Right atrium auricular region (tissue), 2 donors: ENCODE measurements around the gene ACE. TPM values are rescaled to one million over a fixed set of nuclear protein-coding genes. Genes with fewer than 3 reads are reported as not detected.
"Not testable (repeated sequence)": the region's sequence is repeated elsewhere in the genome, so short reads cannot be mapped to it uniquely, and the experiment has no call there.

ENCODE experiments used
- DNase-seq: peaks from one replicate; pipeline ENCODE4 v3.0.0-alpha.2; 2019; ENCODE audit warnings: low spot score
- H3K27ac ChIP-seq, 2 donors: fragments of 200-600 bp; sonication (generic); 1 replicate in 1 of 2; 2 replicates in 1 of 2; pipeline ENCODE4 v1.5.1; 2016 to 2019
- H3K27me3 ChIP-seq, 2 donors: fragments of 200-600 bp; sonication (generic); one replicate each; pipeline versions ENCODE4 v1.5.1 to v1.6.0; 2017 to 2019
- H3K36me3 ChIP-seq: fragments of 200-600 bp; sonication (generic); one replicate; pipeline ENCODE4 v1.5.1; 2016
- H3K4me1 ChIP-seq, 2 donors: fragments of 200-600 bp; sonication (generic); one replicate each; pipeline versions ENCODE4 v1.5.1 to v1.6.0; 2017 to 2019
- H3K4me3 ChIP-seq, 2 donors: fragments of 200-600 bp; sonication (generic); 1 replicate in 1 of 2; 2 replicates in 1 of 2; pipeline ENCODE4 v1.5.1; 2017 to 2019; ENCODE audit warnings: mild to moderate bottlenecking in 1 of 2, moderate library complexity in 1 of 2
- H3K9me3 ChIP-seq, 2 donors: fragments of 200-600 bp; sonication (generic); one replicate each; pipeline ENCODE4 v1.5.1; 2019
- CTCF ChIP-seq, 2 donors: fragments of 200-600 bp; sonication (generic); IDR thresholded peaks; one replicate each; pipeline ENCODE4 v1.5.1; 2019; ENCODE audit warnings: antibody characterized with exemption in 2 of 2
- total RNA-seq, 2 donors: library from RNA; depleted of rRNA; stranded (reverse); fragments of >200 nt; gene quantifications; one replicate each; pipeline ENCODE4 v1.1.0, GENCODE V29; 2016

The ACE gene
- total RNA-seq, 2 donors from 2014 or later: 3.4 to 4.0 TPM

DNA sequence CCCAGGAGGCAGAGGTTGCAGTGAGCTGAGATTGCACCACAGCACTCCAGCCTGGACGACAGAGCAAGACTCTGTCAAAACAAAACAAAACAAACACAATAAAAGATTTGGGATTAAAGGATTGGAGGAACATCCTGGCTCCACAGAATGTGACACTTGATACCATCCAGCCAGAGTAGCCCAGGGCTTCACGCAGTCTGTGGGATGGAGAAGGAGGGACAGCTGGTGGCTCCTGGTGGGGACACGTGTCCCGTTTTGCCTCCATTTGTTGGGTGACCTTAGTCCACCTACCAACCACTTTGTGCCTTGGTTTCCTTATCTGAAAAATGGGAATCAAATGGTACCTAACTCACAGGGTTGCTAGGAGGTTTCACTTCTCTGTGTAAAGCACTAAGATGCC lies 18.4 kb upstream of the ACE start:
- Histone ChIP-seq H3K27ac (no peak overlapping the region), H3K27me3 (no peaks in the 10 kb centered on the region), H3K9me3 (no peaks in the 10 kb centered on the region), H3K4me1 (no peaks in the 10 kb centered on the region), H3K4me3 (no peak overlapping the region), H3K36me3 (no peaks in the 10 kb centered on the region)
- TF ChIP-seq CTCF (IDR thresholded peaks at IDR 0.05): no peak
- DNase-seq: no peak

GRCh38 chr17:63460018-63460417 lies 16.8 kb upstream of the ACE start:
- TF ChIP-seq CTCF (IDR thresholded peaks at IDR 0.05): no peak
- Histone ChIP-seq H3K27me3 (no peaks in the 10 kb centered on the region), H3K27ac (peak overlapping the region in 1 of 2 donors; percentile 35), H3K36me3 (no peaks in the 10 kb centered on the region), H3K4me3 (no peak overlapping the region), H3K4me1 (no peaks in the 10 kb centered on the region), H3K9me3 (no peaks in the 10 kb centered on the region)
- no peak for DNase-seq

DNA sequence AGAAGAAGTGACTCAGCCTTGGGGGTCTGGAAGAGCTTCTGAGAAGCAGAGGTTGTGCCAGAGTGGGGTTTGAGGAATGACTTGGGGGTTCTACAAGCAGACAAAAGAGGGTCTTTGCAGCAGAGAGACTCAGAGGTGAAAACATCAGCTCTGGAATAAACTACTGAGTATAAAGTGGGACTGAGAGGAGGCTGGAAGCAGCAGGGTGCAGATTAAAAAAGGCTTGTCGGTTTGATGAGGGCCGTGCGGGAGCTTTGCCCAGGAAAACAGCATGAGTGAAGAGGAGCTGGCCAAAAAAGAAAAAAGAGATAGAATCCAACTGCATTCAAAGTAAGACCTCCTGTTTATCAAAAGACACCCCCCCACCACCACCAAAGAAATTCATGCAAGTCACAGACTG lies 13.1 kb upstream of the ACE start:
- no peaks in the 10 kb centered on the region for H3K4me1 ChIP-seq
- H3K9me3 ChIP-seq: no peaks in the 10 kb centered on the region
- H3K4me3 ChIP-seq: no peak overlapping the region
- H3K27me3 ChIP-seq: no peaks in the 10 kb centered on the region
- no peak for TF ChIP-seq CTCF (IDR thresholded peaks at IDR 0.05)
- no peaks in the 10 kb centered on the region for H3K36me3 ChIP-seq
- DNase-seq: no peak
- no peak overlapping the region for H3K27ac ChIP-seq

DNA sequence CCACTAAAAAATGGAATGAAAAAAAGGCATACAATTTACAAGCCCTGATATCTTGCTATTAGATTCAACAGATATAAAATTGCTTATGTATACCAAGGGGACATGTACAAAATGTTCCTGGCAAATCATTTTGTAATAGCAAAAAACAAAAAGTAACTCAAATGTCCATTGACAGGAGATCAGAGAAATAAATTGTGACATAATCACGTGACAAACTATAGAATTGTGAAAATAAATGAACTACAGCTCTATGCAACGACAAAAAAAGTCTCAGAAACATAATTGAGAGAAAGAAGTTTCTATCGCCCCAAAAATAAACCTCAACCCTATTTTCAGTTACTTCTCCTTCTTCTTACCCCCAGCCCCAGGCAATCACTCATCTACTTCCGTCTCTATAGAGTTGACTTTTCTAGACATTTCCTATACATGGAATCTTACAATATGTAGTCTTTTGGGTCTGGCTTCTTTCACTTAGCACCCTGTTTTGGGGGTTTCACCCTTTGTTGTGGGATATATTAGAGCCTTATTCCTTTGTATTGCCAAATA lies 12.1 kb upstream of the ACE start:
- Histone ChIP-seq H3K36me3 (no peaks in the 10 kb centered on the region), H3K4me3 (no peak overlapping the region), H3K27ac (no peak overlapping the region), H3K4me1 (no peaks in the 10 kb centered on the region), H3K9me3 (no peaks in the 10 kb centered on the region), H3K27me3 (no peaks in the 10 kb centered on the region)
- no peak for TF ChIP-seq CTCF (IDR thresholded peaks at IDR 0.05)
- DNase-seq: no peak

DNA sequence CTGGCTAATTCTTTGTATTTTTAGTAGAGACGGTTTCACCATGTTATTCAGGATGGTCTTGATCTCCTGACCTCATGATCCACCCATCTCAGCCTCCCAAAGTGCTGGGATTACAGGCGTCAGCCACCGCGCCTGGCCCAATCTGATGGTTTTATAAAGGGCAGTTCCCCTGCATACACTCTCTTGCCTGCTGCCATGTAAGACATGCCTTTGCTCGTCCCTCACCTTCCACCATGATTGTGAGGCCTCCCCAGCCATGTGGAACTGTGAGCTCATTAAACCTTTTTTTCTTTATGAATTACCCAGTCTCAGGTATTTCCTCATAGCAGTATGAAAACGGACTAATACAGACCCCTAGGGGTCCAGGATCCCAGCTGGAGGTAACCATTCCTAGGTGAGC lies 8.8 kb upstream of the ACE start:
- H3K9me3 ChIP-seq, H3K4me1 ChIP-seq, DNase-seq, H3K36me3 ChIP-seq, H3K27me3 ChIP-seq, H3K27ac ChIP-seq, H3K4me3 ChIP-seq: not testable (repeated sequence)

DNA sequence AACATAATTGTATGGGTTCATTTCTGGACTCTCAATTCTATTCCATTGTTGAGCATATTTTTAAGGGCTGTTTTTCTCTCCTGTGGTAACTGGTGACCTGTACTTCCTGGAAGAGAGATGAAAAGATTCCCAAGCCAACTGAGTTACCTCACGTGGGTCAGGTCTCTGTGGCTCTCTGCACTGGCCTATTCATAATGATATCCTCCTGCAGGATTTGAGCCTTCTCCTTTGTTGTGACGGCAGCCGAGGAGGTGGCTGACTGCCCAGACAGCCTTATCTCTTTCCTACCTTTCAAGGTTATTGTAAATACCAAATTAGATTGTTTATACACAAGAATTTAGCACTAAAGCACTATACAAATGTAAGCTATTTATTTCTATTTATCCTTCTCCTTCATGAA lies 2.7 kb upstream of the ACE start:
- TF ChIP-seq CTCF (IDR thresholded peaks at IDR 0.05): no peak
- no peaks in the 10 kb centered on the region for H3K9me3 ChIP-seq
- H3K4me3 ChIP-seq: no peak overlapping the region
- H3K36me3 ChIP-seq: no peaks in the 10 kb centered on the region
- peak overlapping the region; percentile 21 to 29 for H3K27ac ChIP-seq
- no peaks in the 10 kb centered on the region for H3K27me3 ChIP-seq
- DNase-seq: no peak
- H3K4me1 ChIP-seq: peaks cover 0 to 39% of the 10 kb centered on the region in 2 donors
